ENCODE data around the gene HPCAL1. TPM values are rescaled to one million over a fixed set of nuclear protein-coding genes. Genes with fewer than 3 reads are reported as not detected.

The HPCAL1 gene
- total RNA-seq, 6 experiments from 2014 or later = 36.3 to 60.3 (median 57.2) TPM

DNA sequence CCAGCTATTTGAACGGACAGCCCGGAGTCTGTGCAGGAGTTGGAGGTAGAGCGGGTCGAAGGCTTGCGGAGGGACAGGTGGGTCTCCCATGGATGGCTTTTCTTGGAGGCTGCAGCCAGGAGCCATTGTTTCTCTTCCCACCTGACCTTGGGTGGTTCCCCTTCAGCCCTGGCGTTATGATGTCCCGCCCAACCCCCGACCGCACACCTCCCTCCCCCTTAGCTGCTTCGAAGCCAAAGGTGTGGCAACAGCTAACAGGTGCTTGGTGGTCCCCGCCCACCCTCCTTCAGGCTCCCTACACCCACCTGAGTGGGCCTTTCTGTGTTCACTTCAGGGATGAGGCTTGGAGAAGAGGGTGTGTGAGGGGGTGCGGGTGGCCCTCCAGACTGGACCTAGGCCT lies 62.7 kb downstream of the HPCAL1 start:
- Mint-ChIP-seq H3K27ac (no peak overlapping the region), H3K4me3 (no peak overlapping the region), H3K27me3 (ENCODE audit: insufficient read depth) (no peaks in the 10 kb centered on the region), H3K4me1 (ENCODE audit: low read depth) (peaks cover 8% of the 10 kb centered on the region; the same call in 1 of the 2 replicates), H3K9me3 (no peaks in the 10 kb centered on the region), H3K36me3 (ENCODE audit: low read depth) (no peaks in the 10 kb centered on the region; the same call in 1 of the 2 replicates)
- TF ChIP-seq CTCF (IDR thresholded peaks at IDR 0.05) = no peak
- no peak for DNase-seq

DNA sequence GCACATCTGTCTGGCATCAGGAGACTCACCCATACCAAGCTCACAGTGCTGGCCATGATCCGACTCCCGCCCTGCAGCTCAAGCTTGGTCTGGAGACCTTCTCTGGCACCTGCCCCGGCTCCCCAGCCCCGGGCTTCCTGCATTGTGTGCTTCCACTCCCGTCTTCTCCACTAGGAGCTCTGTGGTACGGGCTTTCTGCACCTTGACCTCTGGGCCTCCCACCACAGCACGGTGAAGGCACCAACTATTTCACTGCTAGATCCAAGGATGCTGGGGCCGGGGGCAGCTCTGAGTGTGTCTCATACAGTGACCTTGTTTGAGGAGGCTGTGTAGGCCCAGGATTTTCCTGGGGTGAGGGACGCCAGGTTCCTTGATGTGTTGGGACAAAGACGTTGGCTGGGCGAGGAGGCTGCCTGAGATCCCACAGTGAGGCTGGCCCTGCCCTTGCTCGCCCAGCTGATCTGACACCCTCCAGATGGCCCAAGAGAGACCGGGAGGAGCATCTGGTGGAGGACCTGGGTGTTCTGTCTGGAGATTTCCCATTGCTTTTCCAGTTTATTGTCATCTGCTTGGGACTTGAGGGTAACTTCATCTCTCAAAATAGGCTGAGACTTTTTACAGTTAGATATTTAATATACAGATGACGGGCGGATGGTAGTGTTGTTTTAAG lies 64.0 kb downstream of the HPCAL1 start:
- no peak for DNase-seq
- no peaks in the 10 kb centered on the region for H3K9me3 Mint-ChIP-seq
- no peak overlapping the region for H3K4me3 Mint-ChIP-seq
- H3K36me3 Mint-ChIP-seq (ENCODE audit: low read depth) = no peaks in the 10 kb centered on the region
- no peak for TF ChIP-seq CTCF (IDR thresholded peaks at IDR 0.05)
- no peak overlapping the region for H3K27ac Mint-ChIP-seq
- no peaks in the 10 kb centered on the region for H3K27me3 Mint-ChIP-seq (ENCODE audit: insufficient read depth)
- H3K4me1 Mint-ChIP-seq (ENCODE audit: low read depth) = no peaks in the 10 kb centered on the region

GRCh38 chr2:10367472-10368439 lies 65.1 kb downstream of the HPCAL1 start:
- Mint-ChIP-seq H3K4me1 (ENCODE audit: low read depth) (no peaks in the 10 kb centered on the region), H3K4me3 (no peak overlapping the region), H3K27ac (no peak overlapping the region), H3K27me3 (ENCODE audit: insufficient read depth) (no peaks in the 10 kb centered on the region), H3K36me3 (ENCODE audit: low read depth) (no peaks in the 10 kb centered on the region), H3K9me3 (no peaks in the 10 kb centered on the region)
- TF ChIP-seq CTCF (IDR thresholded peaks at IDR 0.05) = no peak
- DNase-seq = no peak

GRCh38 chr2:10368491-10369231 lies 66.0 kb downstream of the HPCAL1 start:
- H3K4me3 Mint-ChIP-seq = no peak overlapping the region
- no peaks in the 10 kb centered on the region for H3K36me3 Mint-ChIP-seq (ENCODE audit: low read depth)

More at GRCh38 chr2:10368491-10369231, 66.0 kb downstream of the HPCAL1 start:
- no peak for TF ChIP-seq CTCF (IDR thresholded peaks at IDR 0.05)
- H3K4me1 Mint-ChIP-seq (ENCODE audit: low read depth) = no peaks in the 10 kb centered on the region
- DNase-seq = no peak
- H3K9me3 Mint-ChIP-seq = no peaks in the 10 kb centered on the region
- peaks cover 1% of the 10 kb centered on the region; the same call in 1 of the 2 replicates for H3K27me3 Mint-ChIP-seq (ENCODE audit: insufficient read depth)
- H3K27ac Mint-ChIP-seq = no peak overlapping the region
